Left ventricle myocardium inferior (tissue), 1 donor: ENCODE measurements around the gene HENMT1. TPM values are rescaled to one million over a fixed set of nuclear protein-coding genes. Genes with fewer than 3 reads are reported as not detected.
"Not testable (repeated sequence)": the region's sequence is repeated elsewhere in the genome, so short reads cannot be mapped to it uniquely, and the experiment has no call there.

Experiments
- DNase-seq: peaks from one replicate; pipeline ENCODE4 v3.0.0-alpha.2; 2020
- H3K27ac ChIP-seq: fragments of 200-600 bp; replicated peaks from 2 replicates; pipeline ENCODE4 v1.8.0; 2021
- H3K27me3 ChIP-seq: fragments of 200-600 bp; 2 replicates; pipeline ENCODE4 v1.8.0; 2021; ENCODE audit warnings: low read depth
- H3K36me3 ChIP-seq: fragments of 200-600 bp; 2 replicates; pipeline ENCODE4 v1.8.0; 2021
- H3K4me1 ChIP-seq: fragments of 200-600 bp; 2 replicates; pipeline ENCODE4 v1.8.0; 2021
- H3K4me3 ChIP-seq: fragments of 200-600 bp; 2 replicates; pipeline ENCODE4 v1.8.0; 2021; ENCODE audit warnings: mild to moderate bottlenecking, moderate library complexity
- H3K9me3 ChIP-seq: fragments of 200-600 bp; replicated peaks from 2 replicates; pipeline ENCODE4 v1.8.0; 2021
- CTCF ChIP-seq: fragments of 200-600 bp; IDR thresholded peaks from 2 replicates; pipeline ENCODE4 v1.8.0; 2021; ENCODE audit warnings: antibody characterized with exemption, mild to moderate bottlenecking, borderline replicate concordance
- intact Hi-C: fragments of 100-400 bp; cut with micrococcal nuclease; formaldehyde crosslinking; loops from one replicate; pipeline ENCODE4 v1.11.0; 2022
- total RNA-seq: library from RNA; stranded (reverse); fragmentation: NEBNext Ultra II Directional; extraction: Animal tissue kit (Norgen Biotek cat#: 25700); gene quantifications from one replicate; pipeline ENCODE4 v1.2.1, GENCODE V29; 2021
- donor health status: DM: no; HTN: yes; CAD: no; lungs with severe emphysema.

The HENMT1 gene
- total RNA-seq, 1 donor from 2014 or later = 1.4 TPM

- no peaks in the 10 kb centered on the region for H3K9me3 ChIP-seq
- intact Hi-C loops = no loop called here
- no peak overlapping the region for H3K27ac ChIP-seq
- H3K36me3 ChIP-seq = no peaks in the 10 kb centered on the region
- DNase-seq = no peak
- no peak overlapping the region for H3K4me3 ChIP-seq
- no peaks in the 10 kb centered on the region for H3K27me3 ChIP-seq
- peaks cover 10% of the 10 kb centered on the region for H3K4me1 ChIP-seq
- TF ChIP-seq CTCF = no peak
Observed at GRCh38 chr1:108644984-108645383, 15.9 kb downstream of the HENMT1 start.

DNA sequence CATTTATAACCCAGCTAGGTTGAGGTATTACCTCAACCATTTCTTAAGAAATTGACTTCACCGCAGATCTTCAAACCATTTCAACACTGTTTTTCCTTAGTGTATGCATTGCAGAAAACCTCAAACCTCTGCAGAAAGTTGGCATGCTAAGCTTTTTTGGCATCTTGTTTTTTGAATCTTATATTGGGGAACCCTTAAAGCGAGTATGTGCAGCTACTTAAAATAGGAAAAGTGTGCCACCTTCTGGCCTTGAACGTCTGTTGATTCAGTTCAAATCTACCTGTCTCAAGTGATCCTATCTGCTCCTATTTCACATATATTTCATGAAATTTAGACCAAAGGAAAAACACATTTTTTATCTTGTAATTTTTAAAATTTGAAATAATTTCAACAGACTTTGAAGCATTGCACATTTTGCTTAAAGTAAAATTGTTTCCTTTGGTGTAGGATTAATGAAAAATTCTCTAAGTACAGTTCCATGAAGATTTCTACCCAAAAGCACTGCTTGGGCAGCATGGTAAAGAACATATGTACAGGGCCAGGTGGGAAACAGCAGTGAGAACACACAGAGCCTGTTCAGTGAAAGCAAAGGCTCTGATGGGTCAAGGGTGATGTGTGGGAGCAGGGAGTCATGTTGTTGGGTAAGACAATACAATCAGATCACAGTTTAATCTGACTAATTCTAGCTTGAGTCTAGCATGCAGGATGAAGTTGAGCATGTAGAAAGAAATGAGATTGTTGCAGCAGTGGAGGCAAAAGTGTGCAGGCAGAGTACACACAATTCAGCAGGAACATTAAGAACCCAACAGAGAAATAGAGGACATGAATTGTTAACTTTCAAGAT, 17.2 kb downstream of the HENMT1 start:
- Histone ChIP-seq H3K9me3 (no peaks in the 10 kb centered on the region), H3K4me3 (no peak overlapping the region), H3K27me3 (no peaks in the 10 kb centered on the region), H3K36me3 (no peaks in the 10 kb centered on the region), H3K4me1 (peaks cover 10% of the 10 kb centered on the region), H3K27ac (no peak overlapping the region)
- DNase-seq = no peak
- peak; percentile 83 for TF ChIP-seq CTCF
- intact Hi-C loops = loop anchor here (1.0 kb wide), 1 partner anchor 131 kb away; no protein-coding TSS in a partner anchor

DNA sequence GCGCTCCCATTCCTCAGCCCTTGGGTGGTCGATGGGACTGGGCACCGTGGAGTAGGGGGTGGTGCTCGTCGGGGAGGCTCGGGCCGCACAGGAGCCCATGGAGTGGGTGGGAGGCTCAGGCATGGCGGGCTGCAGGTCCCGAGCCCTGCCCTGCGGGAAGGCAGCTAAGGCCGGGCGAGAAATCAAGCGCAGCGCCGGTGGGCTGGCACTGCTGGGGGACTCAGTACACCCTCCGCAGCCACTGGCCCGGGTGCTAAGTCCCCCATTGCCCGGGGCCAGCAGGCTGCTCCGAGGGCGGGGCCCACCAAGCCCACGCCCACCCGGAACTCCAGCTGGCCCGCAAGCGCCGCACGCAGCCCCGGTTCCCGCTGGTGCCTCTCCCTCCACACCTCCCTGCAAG, 20.0 kb downstream of the HENMT1 start:
- H3K27me3 ChIP-seq, H3K36me3 ChIP-seq, intact Hi-C loops, H3K27ac ChIP-seq, H3K9me3 ChIP-seq, DNase-seq, H3K4me1 ChIP-seq, H3K4me3 ChIP-seq: not testable (repeated sequence)

- DNase-seq = no peak
- Histone ChIP-seq H3K4me3 (no peak overlapping the region), H3K36me3 (peaks cover 6% of the 10 kb centered on the region), H3K27me3 (no peaks in the 10 kb centered on the region), H3K27ac (no peak overlapping the region), H3K4me1 (no peaks in the 10 kb centered on the region), H3K9me3 (no peaks in the 10 kb centered on the region)
- intact Hi-C loops = no loop called here
- TF ChIP-seq CTCF = no peak
Observed at GRCh38 chr1:108639899-108640560, 20.9 kb downstream of the HENMT1 start.

DNA sequence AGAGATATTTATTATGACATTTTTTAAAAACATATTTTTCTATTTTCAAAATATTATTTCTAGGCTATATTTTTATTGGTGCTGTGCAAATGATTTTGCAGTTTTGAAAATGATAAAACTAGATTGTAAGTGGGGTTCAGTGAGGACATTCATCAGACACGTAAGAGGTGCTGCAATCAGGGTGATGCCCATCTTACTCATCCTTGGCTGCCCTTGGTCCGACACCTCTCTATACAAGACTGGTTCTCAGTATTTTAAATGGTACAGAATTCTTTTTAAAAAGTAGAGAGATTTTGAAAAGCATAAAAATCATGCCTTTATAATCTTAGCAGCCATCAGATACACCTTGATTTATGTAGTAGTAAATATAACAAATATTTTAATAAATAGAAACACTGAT, 24.0 kb downstream of the HENMT1 start:
- Histone ChIP-seq H3K4me3 (no peak overlapping the region), H3K9me3 (no peaks in the 10 kb centered on the region), H3K27me3 (no peaks in the 10 kb centered on the region), H3K36me3 (peaks cover 7% of the 10 kb centered on the region), H3K4me1 (no peaks in the 10 kb centered on the region), H3K27ac (no peak overlapping the region)
- intact Hi-C loops = no loop called here
- DNase-seq = no peak
- TF ChIP-seq CTCF = no peak

GRCh38 chr1:108634521-108634920, 26.4 kb downstream of the HENMT1 start:
- H3K4me1 ChIP-seq = no peaks in the 10 kb centered on the region
- intact Hi-C loops = no loop called here
- H3K27me3 ChIP-seq = no peaks in the 10 kb centered on the region
- no peak overlapping the region for H3K4me3 ChIP-seq
- no peaks in the 10 kb centered on the region for H3K9me3 ChIP-seq
- no peak overlapping the region for H3K27ac ChIP-seq
- peaks cover 26% of the 10 kb centered on the region for H3K36me3 ChIP-seq
- TF ChIP-seq CTCF = no peak
- DNase-seq = no peak
